B cell (primary cell): Measurements from ENCODE around the gene TMEM129. TPM values are rescaled to one million over a fixed set of nuclear protein-coding genes. Genes with fewer than 3 reads are reported as not detected.

Source experiments
- ATAC-seq: fragments of 200-7000 bp; cut with Tn5 transposase; one replicate; pipeline ENCODE4 v1.10.0; 2021; ENCODE audit warnings: low read depth, mild to moderate bottlenecking, moderate number of reproducible peaks, moderate library complexity
- CTCF ChIA-PET: fragments of 350-600 bp; sonication (Branson Sonifier 250); formaldehyde crosslinking; loops from one replicate; lab custom pipeline; 2021; ENCODE audit warnings: antibody characterized with exemption, inconsistent platforms; lab: Charles Lee
- POLR2A ChIA-PET: fragments of 350-600 bp; sonication (Branson Sonifier 250); formaldehyde crosslinking; loops from one replicate; lab custom pipeline; 2021; ENCODE audit warnings: antibody characterized with exemption; lab: Charles Lee
- DNase-seq: peaks from one replicate; pipeline ENCODE4 v3.0.0; 2013
- H2AFZ ChIP-seq: 2 replicates; pipeline ENCODE4 v1.6.1; 2012; ENCODE audit warnings: mild to moderate bottlenecking, low read depth, low read length; ENCODE audit not compliant: insufficient read depth, poor library complexity, severe bottlenecking
- H3K27ac ChIP-seq, 2 donors: 1 replicate in 1 of 2; 2 replicates in 1 of 2; pipeline ENCODE4 v1.5.1; 2012 to 2013; ENCODE audit warnings: low read length in 2 of 2, mild to moderate bottlenecking in 2 of 2, moderate library complexity in 1 of 2
- H3K27me3 ChIP-seq, 4 experiments: fragments of 200-600 bp in 1 of 4; sonication (generic) in 1 of 4; replicated peaks in 1 of 4; 1 replicate in 2 of 4; 2 replicates in 2 of 4; pipeline versions ENCODE4 v1.6.1 to v1.7.0; 2013 to 2016; ENCODE audit warnings: low read length in 3 of 4, mild to moderate bottlenecking in 2 of 4, mixed read lengths in 1 of 4, moderate library complexity in 1 of 4; ENCODE audit not compliant: insufficient read depth in 4 of 4, control insufficient read depth in 3 of 4; ENCODE audit errors: control extremely low read depth in 1 of 4
- H3K36me3 ChIP-seq, 2 experiments: replicated peaks in 1 of 2; 1 replicate in 1 of 2; 2 replicates in 1 of 2; pipeline versions ENCODE4 v1.6.1 to v1.7.1; 2013; ENCODE audit warnings: low read length in 1 of 2; ENCODE audit not compliant: insufficient read depth in 2 of 2, control insufficient read depth in 1 of 2; ENCODE audit errors: control extremely low read depth in 1 of 2, extremely low read depth in 1 of 2
- H3K4me1 ChIP-seq, 2 donors: fragments of 200-600 bp in 1 of 2; sonication (generic) in 1 of 2; 1 replicate in 1 of 2; 2 replicates in 1 of 2; pipeline versions ENCODE4 v1.5.1 to v1.6.1; 2013 to 2017; ENCODE audit warnings: low read length in 2 of 2; ENCODE audit not compliant: control insufficient read depth in 2 of 2, insufficient read depth in 2 of 2
- H3K4me2 ChIP-seq: replicated peaks from 2 replicates; pipeline ENCODE3; 2012; ENCODE audit warnings: mild to moderate bottlenecking, low read depth, low read length; ENCODE audit not compliant: poor library complexity, severe bottlenecking
- H3K4me3 ChIP-seq, 5 experiments: fragments of 200-600 bp in 1 of 5; sonication (generic) in 1 of 5; 1 replicate in 3 of 5; 2 replicates in 2 of 5; pipeline versions ENCODE4 v1.5.1 to v1.7.0; 2011 to 2016; ENCODE audit warnings: low read length in 4 of 5, mild to moderate bottlenecking in 4 of 5, low read depth in 2 of 5, control low read depth in 1 of 5, moderate library complexity in 1 of 5; ENCODE audit not compliant: insufficient read depth in 1 of 5; ENCODE audit errors: control extremely low read depth in 1 of 5, extremely low read depth in 1 of 5
- H3K79me2 ChIP-seq: fragments of 200-600 bp; sonication (generic); one replicate; pipeline ENCODE4 v1.6.0; 2016; ENCODE audit warnings: low read length; ENCODE audit not compliant: control insufficient read depth, insufficient read depth
- H3K9ac ChIP-seq: fragments of 200-600 bp; sonication (generic); 2 replicates; pipeline ENCODE4 v1.6.1; 2017; ENCODE audit warnings: mild to moderate bottlenecking, low read length, moderate library complexity
- H3K9me3 ChIP-seq, 3 donors: one replicate each; pipeline versions ENCODE4 v1.6.1 to v1.7.1; 2013; ENCODE audit warnings: low read length in 2 of 3; ENCODE audit not compliant: control insufficient read depth in 2 of 3, insufficient read depth in 1 of 3; ENCODE audit errors: control extremely low read depth in 1 of 3
- H4K20me1 ChIP-seq: 2 replicates; pipeline ENCODE4 v1.6.0; 2012; ENCODE audit warnings: mild to moderate bottlenecking, low read length; ENCODE audit not compliant: insufficient read depth, control insufficient read depth, poor library complexity, severe bottlenecking
- H3K27ac Mint-ChIP-seq: one replicate; pipeline ENCODE4 v1.8.0; 2021; ENCODE audit warnings: mixed read lengths
- H3K27me3 Mint-ChIP-seq: one replicate; pipeline ENCODE4 v1.8.0; 2021; ENCODE audit warnings: mixed read lengths
- H3K4me1 Mint-ChIP-seq: one replicate; pipeline ENCODE4 v1.8.0; 2021; ENCODE audit warnings: mixed read lengths
- H3K4me3 Mint-ChIP-seq: one replicate; pipeline ENCODE4 v1.8.0; 2021; ENCODE audit warnings: mixed read lengths
- H3K9me3 Mint-ChIP-seq: one replicate; pipeline ENCODE4 v1.8.0; 2022; ENCODE audit warnings: mixed read lengths; ENCODE audit not compliant: insufficient read depth
- EZH2 ChIP-seq: IDR thresholded peaks from 2 replicates; pipeline ENCODE4 v1.6.1; 2012; ENCODE audit warnings: borderline replicate concordance, low read depth, mild to moderate bottlenecking, moderate library complexity, low read length; ENCODE audit not compliant: insufficient read depth, poor library complexity, severe bottlenecking
- whole genome bisulfite sequencing: methylation state at CpG from one replicate; pipeline ENCODE4 v1.1.5; 2013; ENCODE audit warnings: missing lambda C conversion rate; ENCODE audit not compliant: insufficient coverage; 5-methylcytosine and 5-hydroxymethylcytosine counted together
- intact Hi-C: fragments of 100-400 bp; cut with micrococcal nuclease; formaldehyde crosslinking; loops from one replicate; pipeline ENCODE4 v1.10.0; 2022
- polyA plus RNA-seq: library from polyadenylated mRNA; depleted of rRNA; stranded (reverse); fragments of >200 nt; gene quantifications from 2 replicates; pipeline ENCODE4 v1.2.3, GENCODE V29; 2012
- total RNA-seq, 2 donors: library from RNA; stranded (reverse); fragments of 120-200 nt in 1 of 2; gene quantifications; 1 replicate in 1 of 2; 2 replicates in 1 of 2; pipeline versions ENCODE4 v1.2.3 to v1.2.4, GENCODE V29; 2013 to 2022
- TF ChIP-seq, protein P1 (sequence below): fragments of 200-600 bp; IDR thresholded peaks from one replicate; pipeline ENCODE4 v1.8.0; 2022; ENCODE audit warnings: antibody characterized with exemption, mild to moderate bottlenecking

The TMEM129 gene
- total and polyA plus RNA-seq, 2 donors (not counting 1 experiment from before 2014, with no cell fraction given), result 41.0 to 76.5 TPM

- Mint-ChIP-seq H3K27ac (no peak overlapping the region), H3K4me3 (no peak overlapping the region), H3K4me1 (peaks cover 7% of the 10 kb centered on the region), H3K9me3 (no peaks in the 10 kb centered on the region), H3K27me3 (no peaks in the 10 kb centered on the region)
- POLR2A ChIA-PET, result no interaction called here
- TF ChIP-seq EZH2, result no peak
- TF ChIP-seq, protein P1, sequence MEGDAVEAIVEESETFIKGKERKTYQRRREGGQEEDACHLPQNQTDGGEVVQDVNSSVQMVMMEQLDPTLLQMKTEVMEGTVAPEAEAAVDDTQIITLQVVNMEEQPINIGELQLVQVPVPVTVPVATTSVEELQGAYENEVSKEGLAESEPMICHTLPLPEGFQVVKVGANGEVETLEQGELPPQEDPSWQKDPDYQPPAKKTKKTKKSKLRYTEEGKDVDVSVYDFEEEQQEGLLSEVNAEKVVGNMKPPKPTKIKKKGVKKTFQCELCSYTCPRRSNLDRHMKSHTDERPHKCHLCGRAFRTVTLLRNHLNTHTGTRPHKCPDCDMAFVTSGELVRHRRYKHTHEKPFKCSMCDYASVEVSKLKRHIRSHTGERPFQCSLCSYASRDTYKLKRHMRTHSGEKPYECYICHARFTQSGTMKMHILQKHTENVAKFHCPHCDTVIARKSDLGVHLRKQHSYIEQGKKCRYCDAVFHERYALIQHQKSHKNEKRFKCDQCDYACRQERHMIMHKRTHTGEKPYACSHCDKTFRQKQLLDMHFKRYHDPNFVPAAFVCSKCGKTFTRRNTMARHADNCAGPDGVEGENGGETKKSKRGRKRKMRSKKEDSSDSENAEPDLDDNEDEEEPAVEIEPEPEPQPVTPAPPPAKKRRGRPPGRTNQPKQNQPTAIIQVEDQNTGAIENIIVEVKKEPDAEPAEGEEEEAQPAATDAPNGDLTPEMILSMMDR, result no peak
- Histone ChIP-seq H3K79me2 (no peaks in the 10 kb centered on the region), H3K36me3 (no peaks in the 10 kb centered on the region), H3K4me2 (peak overlapping the region; percentile 63), H2AFZ (peak overlapping the region; percentile 62), H3K27ac (no peak overlapping the region), H3K4me3 (peak overlapping the region in 2 of 5 experiments; percentile 12 to 43), H3K9me3 (no peaks in the 10 kb centered on the region), H4K20me1 (no peaks in the 10 kb centered on the region), H3K27me3 (peaks cover 0 to 16% (median 0%) of the 10 kb centered on the region in 4 experiments), H3K9ac (peak overlapping the region; percentile 20), H3K4me1 (peaks cover 14 to 22% of the 10 kb centered on the region in 2 donors)
- ATAC-seq (peak; percentile 26), DNase-seq (no peak)
- intact Hi-C loops, result no loop called here
- WGBS, result 23% methylated on average over 31 of the region's 35 CpGs
- CTCF ChIA-PET, result interaction anchor here (0.6 to 2.1 kb wide), 3 partner anchors 56 to 148 kb away, joined by 3 to 6 read pairs (median 4); no protein-coding TSS in a partner anchor
Observed at GRCh38 chr4:1752284-1753041, 31.3 kb upstream of the TMEM129 start.

DNA sequence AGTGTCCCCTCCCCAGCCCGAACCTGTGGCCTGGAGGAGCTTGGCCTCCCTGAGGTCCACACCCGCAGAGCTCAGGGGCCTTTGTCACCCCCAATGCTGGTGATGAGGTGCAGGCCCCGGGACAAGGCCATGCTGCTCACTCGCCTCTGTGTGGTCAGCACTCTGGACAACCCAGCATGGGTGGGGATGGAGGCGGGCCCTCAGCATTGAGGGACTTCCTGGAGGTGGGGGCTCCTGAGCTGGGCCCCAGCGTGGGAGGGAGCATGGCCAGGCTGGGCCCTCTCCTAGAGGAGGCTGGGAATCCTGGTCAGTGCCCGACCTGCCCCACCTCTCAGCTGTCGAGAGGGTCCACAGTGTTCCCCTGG is 30.8 kb upstream of the TMEM129 start:
- ATAC-seq (no peak), DNase-seq (no peak)
- Histone ChIP-seq H3K27ac (no peak overlapping the region), H3K4me2 (no peak overlapping the region), H3K79me2 (no peaks in the 10 kb centered on the region), H2AFZ (no peak overlapping the region), H3K27me3 (peaks cover 0 to 16% (median 0%) of the 10 kb centered on the region in 4 experiments), H3K9ac (no peak overlapping the region), H3K4me3 (no peak overlapping the region), H3K9me3 (no peaks in the 10 kb centered on the region), H3K36me3 (no peaks in the 10 kb centered on the region), H4K20me1 (no peaks in the 10 kb centered on the region), H3K4me1 (peaks cover 14 to 22% of the 10 kb centered on the region in 2 donors)
- TF ChIP-seq, protein P1, result no peak
- no peak for TF ChIP-seq EZH2
- H3K9me3 Mint-ChIP-seq, result no peaks in the 10 kb centered on the region
- H3K27ac Mint-ChIP-seq, result no peak overlapping the region
- H3K4me3 Mint-ChIP-seq, result no peak overlapping the region
- 80% methylated on average over 8 of the region's 8 CpGs for WGBS
- no peaks in the 10 kb centered on the region for H3K27me3 Mint-ChIP-seq
- ChIA-PET POLR2A (no interaction called here), CTCF (interaction anchor here (0.6 to 2.1 kb wide), 3 partner anchors 56 to 149 kb away, joined by 3 to 6 read pairs (median 4); no protein-coding TSS in a partner anchor)
- intact Hi-C loops, result no loop called here
- peaks cover 7% of the 10 kb centered on the region for H3K4me1 Mint-ChIP-seq
